ENCODE results near the gene DGKI. TPM values are rescaled to one million over a fixed set of nuclear protein-coding genes. Genes with fewer than 3 reads are reported as not detected.

The DGKI gene
- total RNA-seq, 4 donors from 2014 or later = 0.98 to 7.3 (median 2.7) TPM

DNA sequence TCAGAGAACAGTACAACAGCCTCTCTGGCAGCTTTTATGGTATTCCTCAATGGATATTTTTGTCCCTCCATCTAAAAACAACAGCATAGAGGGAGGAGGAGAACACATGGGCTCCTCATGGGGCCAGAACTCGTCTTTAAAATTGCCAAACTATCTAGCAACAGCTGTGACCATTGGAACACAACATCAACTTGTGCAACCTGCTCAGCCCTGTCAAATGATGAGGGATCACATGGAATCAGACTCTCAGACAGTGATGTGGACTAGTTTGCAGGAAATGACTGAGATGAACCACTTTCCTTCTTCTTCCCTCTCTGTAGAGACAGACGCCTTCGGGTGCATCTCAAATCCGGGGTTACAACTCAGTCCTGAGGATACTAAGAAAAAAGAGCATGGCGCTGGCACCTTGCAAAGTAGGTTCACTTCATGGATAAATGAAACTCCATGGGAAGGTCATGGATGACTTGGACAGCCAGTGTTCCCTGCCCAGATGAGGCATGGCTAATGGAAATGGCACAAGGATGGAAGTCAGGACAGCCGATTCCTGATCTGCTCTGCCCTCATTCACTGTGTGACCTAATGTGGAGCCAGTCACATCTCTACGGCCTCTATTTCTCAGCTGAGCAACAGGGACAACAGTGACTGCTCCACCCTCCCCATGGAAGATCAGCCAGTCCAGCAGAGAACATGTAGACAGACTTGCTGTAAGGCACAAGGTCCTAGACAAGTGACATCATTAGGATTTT is 24.6 kb upstream of the DGKI start:
- TF ChIP-seq CTCF (IDR thresholded peaks at IDR 0.05; ENCODE audit: low read depth) = no peak

GRCh38 chr7:137870684-137871083 is 23.9 kb upstream of the DGKI start:
- TF ChIP-seq CTCF (IDR thresholded peaks at IDR 0.05; ENCODE audit: low read depth) = no peak

DNA sequence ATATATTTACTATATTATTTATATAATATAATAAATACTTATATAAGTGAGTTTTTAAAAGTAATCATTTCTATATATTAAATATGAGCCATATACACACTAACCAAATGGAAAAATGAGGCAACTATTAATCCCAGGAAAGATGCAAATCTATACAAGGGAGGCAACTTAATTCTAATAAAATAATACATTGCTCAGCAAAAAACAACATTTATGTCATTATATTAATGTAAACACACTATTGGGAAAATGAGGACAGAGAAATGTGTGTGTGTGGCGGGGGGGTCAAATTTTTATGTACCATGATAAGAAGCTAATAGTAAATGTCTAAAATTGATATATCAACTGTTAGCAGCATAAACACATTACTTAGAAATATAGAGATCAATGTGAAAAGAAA is 23.3 kb upstream of the DGKI start:
- TF ChIP-seq CTCF (IDR thresholded peaks at IDR 0.05; ENCODE audit: low read depth) = no peak

- TF ChIP-seq CTCF (IDR thresholded peaks at IDR 0.05; ENCODE audit: low read depth) = no peak
Measured at GRCh38 chr7:137869260-137869659, 22.5 kb upstream of the DGKI start.

- no peak for TF ChIP-seq CTCF (IDR thresholded peaks at IDR 0.05; ENCODE audit: low read depth)
Measured at GRCh38 chr7:137867289-137867688, 20.5 kb upstream of the DGKI start.

GRCh38 chr7:137865764-137866163 is 19.0 kb upstream of the DGKI start:
- TF ChIP-seq CTCF (IDR thresholded peaks at IDR 0.05; ENCODE audit: low read depth) = no peak

- no peak for TF ChIP-seq CTCF (IDR thresholded peaks at IDR 0.05; ENCODE audit: low read depth)
Measured at GRCh38 chr7:137862964-137863363, 16.2 kb upstream of the DGKI start.

Data from subcutaneous adipose tissue (tissue), 4 donors.